Measurements from ENCODE around the gene TUBB. TPM values are rescaled to one million over a fixed set of nuclear protein-coding genes. Genes with fewer than 3 reads are reported as not detected.

TUBB gene
- total RNA-seq, 1 donor from 2014 or later = 1,002 TPM

- intact Hi-C loops (cut with micrococcal nuclease) = loop anchor here (1.0 kb wide), 3 partner anchors 8 to 218 kb away; partner anchors contain the start of gene GTF2H4
- H3K4me3 Mint-ChIP-seq = peak within 1 kb of the TSS; percentile 94
These were observed 29.5 kb upstream of the TUBB start, which contains the start of gene NRM for GRCh38 chr6:30690403-30691207. Gene NRM, minus strand, starts transcription at chr6:30690984. Its CDS starts 10 bp downstream, at chr6:30690974.

GRCh38 chr6:30691208-30691847 lies 28.8 kb upstream of the TUBB start:
- intact Hi-C loops (cut with micrococcal nuclease) = loop anchor here (1.0 kb wide), 1 partner anchor 12 kb away; no protein-coding TSS in a partner anchor
- Mint-ChIP-seq H3K27me3 (ENCODE audit: insufficient read depth) (peaks cover 2% of the 10 kb centered on the region), H3K27ac (peak overlapping the region; percentile 52), H3K36me3 (ENCODE audit: low read depth) (peaks cover 3% of the 10 kb centered on the region), H3K4me3 (peak overlapping the region; percentile 83), H3K4me1 (ENCODE audit: low read depth) (peaks cover 41% of the 10 kb centered on the region), H3K9me3 (no peaks in the 10 kb centered on the region)
- DNase-seq (ENCODE audit: low spot score) = no peak

More at GRCh38 chr6:30690403-30691207, 29.5 kb upstream of the TUBB start, which contains the start of gene NRM:
- Mint-ChIP-seq H3K27me3 (ENCODE audit: insufficient read depth) (peaks cover 2% of the 10 kb centered on the region), H3K36me3 (ENCODE audit: low read depth) (peaks cover 9% of the 10 kb centered on the region), H3K4me1 (ENCODE audit: low read depth) (peaks cover 41% of the 10 kb centered on the region), H3K27ac (peak within 1 kb of the TSS; percentile 90), H3K9me3 (no peaks in the 10 kb centered on the region)
- peak; percentile 66 for DNase-seq (ENCODE audit: low spot score)

GRCh38 chr6:30696432-30696831 lies 23.7 kb upstream of the TUBB start:
- intact Hi-C loops (cut with micrococcal nuclease) = no loop called here
- peaks cover 2% of the 10 kb centered on the region for H3K27me3 Mint-ChIP-seq (ENCODE audit: insufficient read depth)
- H3K4me3 Mint-ChIP-seq = no peak overlapping the region

GRCh38 chr6:30700340-30700739 lies 19.8 kb upstream of the TUBB start:
- peaks cover 33% of the 10 kb centered on the region for H3K36me3 Mint-ChIP-seq (ENCODE audit: low read depth)
- intact Hi-C loops (cut with micrococcal nuclease) = no loop called here
- no peak for DNase-seq (ENCODE audit: low spot score)
- H3K9me3 Mint-ChIP-seq = no peaks in the 10 kb centered on the region
- no peak overlapping the region for H3K27ac Mint-ChIP-seq
- H3K27me3 Mint-ChIP-seq (ENCODE audit: insufficient read depth) = no peaks in the 10 kb centered on the region
- H3K4me3 Mint-ChIP-seq = no peak overlapping the region
- H3K4me1 Mint-ChIP-seq (ENCODE audit: low read depth) = no peaks in the 10 kb centered on the region

More at GRCh38 chr6:30696432-30696831, 23.7 kb upstream of the TUBB start:
- Mint-ChIP-seq H3K36me3 (ENCODE audit: low read depth) (peaks cover 4% of the 10 kb centered on the region), H3K4me1 (ENCODE audit: low read depth) (peaks cover 3% of the 10 kb centered on the region), H3K27ac (no peak overlapping the region), H3K9me3 (no peaks in the 10 kb centered on the region)
- no peak for DNase-seq (ENCODE audit: low spot score)

- intact Hi-C loops (cut with micrococcal nuclease) = no loop called here
- Mint-ChIP-seq H3K27me3 (ENCODE audit: insufficient read depth) (no peaks in the 10 kb centered on the region), H3K4me1 (ENCODE audit: low read depth) (peaks cover 5% of the 10 kb centered on the region)
These were observed 17.1 kb upstream of the TUBB start for GRCh38 chr6:30703011-30703410.

GRCh38 chr6:30703821-30704220 lies 16.3 kb upstream of the TUBB start:
- H3K9me3 Mint-ChIP-seq = no peaks in the 10 kb centered on the region
- intact Hi-C loops (cut with micrococcal nuclease) = no loop called here
- no peak overlapping the region for H3K4me3 Mint-ChIP-seq
- no peaks in the 10 kb centered on the region for H3K27me3 Mint-ChIP-seq (ENCODE audit: insufficient read depth)
- H3K27ac Mint-ChIP-seq = no peak overlapping the region
- peaks cover 49% of the 10 kb centered on the region for H3K36me3 Mint-ChIP-seq (ENCODE audit: low read depth)
- peaks cover 7% of the 10 kb centered on the region for H3K4me1 Mint-ChIP-seq (ENCODE audit: low read depth)
- no peak for DNase-seq (ENCODE audit: low spot score)

More at GRCh38 chr6:30703011-30703410, 17.1 kb upstream of the TUBB start:
- no peaks in the 10 kb centered on the region for H3K9me3 Mint-ChIP-seq
- no peak overlapping the region for H3K27ac Mint-ChIP-seq
- H3K36me3 Mint-ChIP-seq (ENCODE audit: low read depth) = peaks cover 46% of the 10 kb centered on the region
- no peak overlapping the region for H3K4me3 Mint-ChIP-seq
- no peak for DNase-seq (ENCODE audit: low spot score)

- no peak for DNase-seq (ENCODE audit: low spot score)
- intact Hi-C loops (cut with micrococcal nuclease) = no loop called here
- Mint-ChIP-seq H3K4me3 (no peak overlapping the region), H3K36me3 (ENCODE audit: low read depth) (peaks cover 52% of the 10 kb centered on the region), H3K27me3 (ENCODE audit: insufficient read depth) (no peaks in the 10 kb centered on the region), H3K9me3 (no peaks in the 10 kb centered on the region), H3K27ac (no peak overlapping the region), H3K4me1 (ENCODE audit: low read depth) (peaks cover 8% of the 10 kb centered on the region)
These were observed 14.5 kb upstream of the TUBB start for GRCh38 chr6:30705620-30706019.

- H3K27me3 Mint-ChIP-seq (ENCODE audit: insufficient read depth) = no peaks in the 10 kb centered on the region
- peak overlapping the region; percentile 52 for H3K27ac Mint-ChIP-seq
- peaks cover 25% of the 10 kb centered on the region for H3K4me1 Mint-ChIP-seq (ENCODE audit: low read depth)
- no peak overlapping the region for H3K4me3 Mint-ChIP-seq
- H3K9me3 Mint-ChIP-seq = no peaks in the 10 kb centered on the region
- peaks cover 63% of the 10 kb centered on the region for H3K36me3 Mint-ChIP-seq (ENCODE audit: low read depth)
- no peak for DNase-seq (ENCODE audit: low spot score)
- intact Hi-C loops (cut with micrococcal nuclease) = no loop called here
These were observed 12.8 kb upstream of the TUBB start for GRCh38 chr6:30707281-30707850.

GRCh38 chr6:30709101-30709868 lies 10.9 kb upstream of the TUBB start:
- H3K9me3 Mint-ChIP-seq = no peaks in the 10 kb centered on the region
- DNase-seq (ENCODE audit: low spot score) = no peak
- H3K27me3 Mint-ChIP-seq (ENCODE audit: insufficient read depth) = no peaks in the 10 kb centered on the region
- peaks cover 37% of the 10 kb centered on the region for H3K4me1 Mint-ChIP-seq (ENCODE audit: low read depth)
- H3K36me3 Mint-ChIP-seq (ENCODE audit: low read depth) = peaks cover 62% of the 10 kb centered on the region
- H3K27ac Mint-ChIP-seq = no peak overlapping the region
- no peak overlapping the region for H3K4me3 Mint-ChIP-seq
- intact Hi-C loops (cut with micrococcal nuclease) = no loop called here

GRCh38 chr6:30711758-30712380 lies 8.3 kb upstream of the TUBB start:
- peaks cover 58% of the 10 kb centered on the region for H3K4me1 Mint-ChIP-seq (ENCODE audit: low read depth)

GRCh38 chr6:30712441-30712945 lies 7.7 kb upstream of the TUBB start:
- peaks cover 63% of the 10 kb centered on the region for H3K36me3 Mint-ChIP-seq (ENCODE audit: low read depth)
- DNase-seq (ENCODE audit: low spot score) = no peak
- intact Hi-C loops (cut with micrococcal nuclease) = loop anchor here (10.0 kb wide), 2 partner anchors 482 to 788 kb away; no protein-coding TSS in a partner anchor
- H3K9me3 Mint-ChIP-seq = no peaks in the 10 kb centered on the region
- H3K27ac Mint-ChIP-seq = peak overlapping the region; percentile 59
- peak overlapping the region; percentile 38 for H3K4me3 Mint-ChIP-seq
- H3K27me3 Mint-ChIP-seq (ENCODE audit: insufficient read depth) = no peaks in the 10 kb centered on the region
- peaks cover 63% of the 10 kb centered on the region for H3K4me1 Mint-ChIP-seq (ENCODE audit: low read depth)

More at GRCh38 chr6:30711758-30712380, 8.3 kb upstream of the TUBB start:
- H3K36me3 Mint-ChIP-seq (ENCODE audit: low read depth) = peaks cover 64% of the 10 kb centered on the region
- H3K4me3 Mint-ChIP-seq = peak overlapping the region; percentile 38
- no peaks in the 10 kb centered on the region for H3K9me3 Mint-ChIP-seq
- intact Hi-C loops (cut with micrococcal nuclease) = loop anchor here (10.0 kb wide), 2 partner anchors 483 to 787 kb away; no protein-coding TSS in a partner anchor
- peak overlapping the region; percentile 59 for H3K27ac Mint-ChIP-seq
- H3K27me3 Mint-ChIP-seq (ENCODE audit: insufficient read depth) = no peaks in the 10 kb centered on the region
- DNase-seq (ENCODE audit: low spot score) = no peak

Measured in activated T-helper 1 cell treated with anti-CD3 and anti-CD28 coated beads, Interleukin-12 subunit alpha, Interleukin-12 subunit beta, Interleukin-2, Interleukin-4 antibody, amounts not matched to agents 30 ng/mL and 10 ng/mL and 1 ng/mL, durations not matched to agents 14 hours and 24 hours and 36 hours (primary cell).